Activated naive CD8-positive, alpha-beta T cell treated with anti-CD3 and anti-CD28 coated beads, Interleukin-2, amount 50 U/mL, for 16 hours (primary cell): ENCODE data around the gene CLTC.
"Not testable (repeated sequence)": the region's sequence is repeated elsewhere in the genome, so short reads cannot be mapped to it uniquely, and the experiment has no call there.

ENCODE experiments used
- DNase-seq: peaks from one replicate; pipeline ENCODE4 v3.0.0-alpha.2; 2020; ENCODE audit warnings: low read depth, low spot score

Gene CLTC

DNA sequence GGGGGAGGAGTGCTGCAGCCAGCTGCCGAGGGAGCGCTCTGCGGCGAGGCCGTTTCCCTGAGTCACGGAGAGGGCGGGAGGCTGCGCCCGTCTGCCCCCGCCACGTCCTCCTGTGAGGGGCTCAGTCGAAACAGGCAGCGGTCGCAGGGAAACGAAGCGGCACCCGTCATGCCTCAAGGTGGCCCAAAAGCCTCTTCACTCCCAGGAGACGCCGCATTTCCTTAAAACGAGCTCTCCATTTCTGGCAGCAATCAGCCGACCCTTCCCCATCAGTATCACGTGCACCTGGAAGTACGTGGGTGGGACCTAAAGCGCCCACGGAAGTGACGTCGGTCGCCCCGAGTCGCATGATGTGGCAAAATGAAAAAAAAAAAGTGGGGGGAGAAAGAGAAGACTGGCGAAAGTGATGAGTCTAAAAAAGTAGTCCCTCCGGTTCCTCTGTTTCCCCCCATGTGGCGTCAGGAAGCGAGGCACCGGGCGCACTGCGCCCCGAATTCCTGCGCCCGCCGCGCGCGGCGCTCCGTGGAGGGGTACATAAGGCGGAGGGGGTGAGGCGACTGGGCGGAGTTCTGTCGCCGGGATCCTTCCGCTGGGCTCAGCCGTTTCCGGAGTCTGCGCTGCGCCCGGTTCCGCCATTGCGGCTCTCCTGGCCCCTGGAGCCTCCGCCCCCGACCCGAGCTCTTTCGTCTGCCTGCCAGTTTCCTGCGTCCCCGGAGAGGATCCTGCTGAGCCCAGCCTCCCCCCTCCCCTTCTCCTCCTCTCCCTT lies at the start of gene CLTC:
CLTC (plus strand) TSS at position 598 of the 766 bp plus-strand sequence. CDS start 237 bp downstream, outside the sequence.
- DNase-seq = peak; percentile 83

DNA sequence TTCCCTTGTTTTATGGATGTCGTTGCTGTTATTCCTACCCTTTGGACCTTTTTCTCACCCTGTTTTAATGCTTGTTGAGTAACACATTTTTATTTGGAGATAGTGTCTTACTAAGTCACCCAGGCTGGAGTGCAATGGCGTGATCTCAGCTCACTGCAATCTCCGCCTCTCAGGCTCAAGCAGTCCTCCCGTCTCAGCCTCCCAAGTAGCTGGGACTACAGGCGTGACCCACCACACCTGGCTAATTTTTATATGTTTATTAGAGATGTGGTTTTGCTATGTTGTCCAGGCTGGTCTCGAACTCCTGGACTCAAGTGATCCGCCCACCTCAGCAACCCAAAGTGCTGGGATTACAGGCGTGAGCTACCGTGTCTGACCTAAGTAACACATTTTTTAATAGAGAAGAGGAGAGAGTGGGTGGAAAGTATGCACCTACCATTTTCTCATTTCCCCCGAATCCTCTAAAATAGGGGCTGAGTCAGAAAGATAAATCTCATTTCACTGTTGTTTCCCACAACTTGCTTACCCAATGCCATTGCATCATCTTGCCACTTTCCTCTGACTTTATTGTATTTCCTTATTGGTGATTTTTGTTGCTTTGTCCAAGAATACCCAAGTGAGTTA lies 47.3 kb upstream of the CLTC start:
- no peak for DNase-seq

DNA sequence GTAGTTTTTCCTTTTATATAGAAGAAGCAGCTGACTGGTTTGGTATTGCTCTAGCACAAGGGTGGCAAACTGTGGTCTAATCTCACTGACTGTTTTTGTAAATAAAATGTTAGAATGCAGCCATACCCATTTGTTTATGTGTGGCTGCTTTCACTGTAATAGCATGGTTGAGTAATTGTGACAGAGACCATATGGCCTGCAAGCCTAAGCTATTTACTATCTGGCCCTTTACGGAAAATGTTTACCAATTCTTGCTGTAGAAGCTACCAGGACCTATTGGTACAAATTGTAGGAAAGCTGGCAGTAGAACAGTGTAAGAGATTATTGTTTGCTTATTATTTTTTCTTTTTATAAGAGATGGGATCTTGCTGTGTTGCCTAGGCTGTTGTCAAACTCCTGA lies 35.5 kb upstream of the CLTC start:
- DNase-seq = not testable (repeated sequence)

DNA sequence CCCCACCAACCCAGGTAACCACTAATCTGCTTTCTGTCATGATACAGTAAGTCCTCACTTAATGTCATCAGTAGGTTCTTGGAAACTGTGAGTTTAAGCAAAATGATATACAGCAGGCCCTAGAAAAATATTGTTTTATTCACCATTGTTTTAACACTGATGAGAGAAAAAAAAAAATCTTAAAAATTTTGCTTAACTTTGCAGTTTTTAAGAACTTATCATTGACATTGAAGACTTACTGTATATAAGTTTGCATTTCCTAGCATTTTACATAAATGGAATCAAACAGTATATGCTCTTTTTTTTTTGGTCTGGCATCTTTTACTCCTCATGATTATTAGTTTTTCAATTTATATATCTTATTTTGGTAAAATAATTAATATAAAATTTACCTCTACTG lies 19.5 kb upstream of the CLTC start:
- DNase-seq = no peak

DNA sequence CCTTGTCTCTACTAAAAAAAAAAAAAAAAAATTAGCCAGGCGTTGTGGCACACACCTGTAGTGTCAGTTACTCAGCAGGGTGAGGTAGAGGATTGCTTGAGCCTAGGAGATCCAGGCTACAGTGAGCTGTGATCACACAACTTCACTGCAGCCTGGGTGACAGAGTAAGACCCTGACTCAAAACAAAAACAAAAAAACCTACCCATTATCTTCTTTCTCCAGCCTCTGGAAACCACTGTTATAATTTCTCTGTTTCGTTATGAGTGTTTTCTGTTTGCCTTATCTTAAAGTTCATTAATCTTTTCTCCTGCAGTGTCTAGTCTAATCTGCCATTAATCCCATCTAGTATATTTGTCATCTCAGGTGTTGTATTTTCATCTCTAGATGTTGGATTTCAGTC lies 18.6 kb upstream of the CLTC start:
- no peak for DNase-seq

DNA sequence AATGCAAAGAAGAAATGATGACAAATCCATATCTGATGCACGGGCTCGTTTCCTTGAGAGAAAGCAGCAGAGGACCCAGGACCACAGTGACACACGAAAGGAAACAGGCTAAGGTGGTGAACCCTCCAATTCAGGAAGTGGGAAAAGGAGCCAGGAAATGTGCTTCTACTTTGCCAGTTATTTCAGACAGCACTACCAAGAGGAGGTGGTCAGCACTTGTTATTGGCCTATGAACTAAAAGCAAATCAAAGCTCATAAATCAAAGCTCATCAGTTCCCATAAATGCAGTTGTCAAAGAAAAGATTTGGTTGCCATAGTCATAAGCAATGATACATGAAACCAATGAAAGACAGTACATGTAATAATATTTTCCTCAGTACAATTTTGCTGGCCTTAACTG lies 12.6 kb upstream of the CLTC start:
- no peak for DNase-seq

DNA sequence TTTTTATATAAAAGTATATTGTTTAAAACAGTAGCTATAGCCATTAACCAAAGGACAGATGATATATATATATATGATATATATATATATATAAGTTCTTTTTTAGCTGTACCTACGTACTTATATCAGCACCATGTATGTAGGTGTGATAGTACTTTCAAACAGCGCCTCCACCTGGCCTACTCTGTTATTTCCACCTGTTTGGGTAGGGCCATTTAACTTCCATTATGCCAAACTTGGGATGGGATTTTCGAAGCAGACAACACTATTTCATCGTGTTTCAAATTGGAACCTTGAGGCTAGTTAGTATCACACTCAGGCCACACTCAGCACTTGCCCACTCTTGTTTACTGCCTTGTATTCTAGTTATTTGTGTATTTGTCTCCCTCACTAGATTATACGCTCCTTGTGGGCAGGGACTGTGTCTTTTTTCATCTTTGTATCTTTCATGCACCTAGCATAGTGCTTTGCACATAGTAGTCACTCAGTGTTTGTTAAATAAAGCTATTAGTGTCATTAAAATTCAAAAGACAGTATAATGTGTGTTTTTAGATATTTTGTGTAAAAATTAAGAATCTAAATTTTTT lies 11.8 kb upstream of the CLTC start:
- no peak for DNase-seq

DNA sequence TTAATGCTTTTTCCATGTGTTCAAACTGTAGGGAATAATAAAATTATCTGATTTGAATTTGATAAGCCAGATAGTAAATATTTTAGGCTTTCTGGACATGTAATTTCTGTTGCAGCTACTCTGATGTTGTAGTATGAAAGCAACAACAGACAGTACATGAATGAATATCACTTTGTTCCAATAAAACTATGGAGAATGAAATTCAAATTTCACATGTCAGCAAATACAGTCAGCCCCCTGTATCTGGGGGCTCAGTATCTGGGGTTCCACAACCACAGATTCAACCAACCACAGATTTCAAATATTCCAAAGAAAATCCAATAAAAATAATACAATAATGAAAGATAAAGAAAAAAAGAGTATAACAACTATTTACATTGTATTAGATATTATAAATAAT lies 8.2 kb upstream of the CLTC start:
- DNase-seq = no peak

DNA sequence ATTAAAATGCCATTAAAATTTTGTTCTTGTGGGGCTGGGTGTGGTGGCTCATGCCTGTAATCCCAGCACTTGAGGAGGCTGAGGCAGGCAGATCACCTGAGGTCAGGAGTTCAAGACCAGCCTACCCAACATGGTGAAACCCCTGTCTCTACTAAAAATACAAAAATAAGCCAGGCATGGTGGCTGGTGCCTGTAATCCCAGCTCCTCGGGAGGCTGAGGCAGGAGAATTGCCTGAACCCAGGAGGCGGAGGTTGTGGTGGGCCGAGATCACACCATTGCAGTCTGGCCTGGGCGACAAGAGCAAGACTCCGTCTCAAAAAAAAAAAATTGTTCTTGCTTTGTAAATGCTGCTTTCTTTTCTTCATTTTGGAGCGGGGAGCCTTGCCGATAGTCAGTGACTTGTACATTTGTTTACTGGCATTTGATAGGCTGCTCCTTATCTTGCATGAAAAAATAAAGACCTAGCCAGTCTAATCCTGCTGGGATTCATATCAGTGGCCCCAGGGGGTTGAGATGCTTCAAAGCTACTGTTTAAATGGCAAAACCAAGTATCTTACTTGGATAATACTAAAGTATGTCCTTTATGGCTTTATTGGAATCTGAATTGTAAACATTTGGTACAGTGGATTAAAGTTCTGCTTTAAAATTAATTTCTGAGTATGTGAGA lies 3.3 kb upstream of the CLTC start:
- DNase-seq = no peak

DNA sequence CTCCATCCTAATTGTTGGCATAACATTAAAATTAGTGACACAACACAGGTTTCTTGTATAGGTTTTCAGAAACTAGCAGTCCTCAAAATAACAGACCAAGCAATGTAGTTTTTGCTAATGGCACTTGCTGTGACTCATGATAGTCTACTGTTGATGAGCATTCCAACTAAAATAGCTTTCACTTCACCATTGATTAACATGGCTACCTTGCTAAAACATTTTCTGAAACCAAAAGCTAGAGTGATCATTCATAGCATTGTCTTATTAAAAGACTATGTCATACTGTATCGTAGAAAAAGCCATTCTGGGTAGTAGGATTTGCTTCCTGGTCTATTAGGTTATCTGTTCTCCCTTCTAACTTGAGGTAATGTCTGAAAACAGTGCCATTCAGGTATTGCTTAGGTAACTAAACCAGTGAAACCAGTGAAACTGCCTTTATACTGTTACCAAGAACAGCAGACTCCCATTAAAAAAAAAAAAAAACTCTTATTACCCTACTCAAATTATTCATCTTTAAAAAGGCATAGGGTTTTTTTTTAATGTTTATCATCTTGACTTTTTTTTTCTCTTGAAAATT lies 2.5 kb upstream of the CLTC start:
- no peak for DNase-seq

DNA sequence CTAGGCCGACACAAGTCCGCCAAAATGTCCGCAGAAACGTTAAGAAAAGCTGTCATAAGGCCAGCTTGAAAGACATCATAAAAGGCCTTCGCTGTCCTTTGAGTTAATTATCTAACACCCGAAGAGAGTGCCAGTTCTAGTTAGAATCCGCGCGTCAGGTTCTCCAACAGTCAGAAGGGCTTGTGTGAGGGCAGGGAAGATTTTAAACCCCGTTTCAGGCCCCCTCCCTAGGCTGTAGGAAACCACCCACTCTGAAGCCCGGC lies 729 bp upstream of the CLTC start:
- no peak for DNase-seq

DNA sequence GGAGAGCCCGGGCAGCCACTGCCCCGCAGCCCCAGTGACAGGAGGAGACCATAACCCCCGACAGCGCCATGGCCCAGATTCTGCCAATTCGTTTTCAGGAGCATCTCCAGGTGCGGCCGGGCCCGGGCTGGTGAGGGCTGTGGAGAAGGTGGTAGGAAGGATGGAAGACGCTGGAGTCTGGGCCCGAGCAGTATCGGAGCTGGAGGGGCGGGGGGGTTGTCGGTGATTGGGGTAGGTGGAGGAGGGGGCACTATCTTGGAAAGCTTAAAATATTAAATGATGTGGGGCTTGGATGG lies 317 bp downstream of the CLTC start:
- no peak for DNase-seq

DNA sequence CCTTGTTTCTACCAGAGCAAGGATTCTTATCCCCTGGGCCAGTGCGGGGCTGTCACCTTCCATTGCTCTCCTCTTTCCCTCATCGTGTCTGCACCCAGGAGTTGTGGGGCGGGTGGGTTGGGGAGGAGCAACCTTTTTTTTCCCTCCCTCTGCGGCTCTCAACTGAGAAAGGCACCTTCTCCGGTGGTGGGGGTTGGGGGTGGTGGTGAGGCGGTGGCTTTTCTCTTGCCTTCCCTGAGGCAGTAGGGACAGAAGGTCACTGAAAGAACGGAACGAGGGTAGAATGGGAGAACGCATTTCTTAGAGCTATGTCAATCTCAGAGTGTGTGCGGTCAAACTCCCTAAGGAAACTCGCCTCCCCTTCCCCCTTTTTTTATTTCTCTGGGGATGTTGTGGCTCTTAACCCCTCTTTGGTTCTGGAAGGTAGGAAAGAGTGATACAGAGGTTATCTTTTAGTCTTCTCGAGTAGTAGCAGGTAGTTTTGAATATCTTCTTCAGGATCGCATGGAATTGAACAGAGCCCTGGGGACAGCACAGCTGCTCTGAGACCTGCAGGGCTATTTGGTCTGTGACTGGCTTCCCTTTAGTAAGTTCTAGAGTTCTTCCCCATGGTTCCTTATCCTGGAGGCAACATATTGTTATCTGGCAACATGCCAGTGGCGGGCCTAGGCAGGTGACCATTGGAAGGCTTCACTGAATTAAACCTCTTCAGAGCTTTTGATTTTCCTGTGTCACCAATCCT lies 994 bp downstream of the CLTC start:
- DNase-seq = peak; percentile 3

DNA sequence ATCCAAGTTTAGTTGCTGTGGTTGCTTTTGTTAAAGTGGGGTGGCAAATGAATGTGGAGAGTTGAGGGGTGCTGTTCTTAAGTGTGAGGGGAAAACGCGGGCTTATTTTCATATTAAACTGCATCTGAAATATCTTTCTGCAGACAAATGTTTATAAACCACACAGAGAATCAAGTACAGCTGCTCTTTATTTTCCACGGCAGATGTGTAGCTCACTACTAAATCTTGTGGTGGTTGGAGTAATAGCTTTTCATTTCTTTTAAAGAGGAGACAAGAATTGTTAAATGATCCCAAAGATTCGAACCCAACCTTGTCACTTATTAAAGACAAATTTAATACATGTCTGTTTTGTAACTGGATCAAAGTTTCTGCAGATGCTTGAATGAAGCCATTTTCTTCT lies 2.1 kb downstream of the CLTC start:
- DNase-seq = no peak

DNA sequence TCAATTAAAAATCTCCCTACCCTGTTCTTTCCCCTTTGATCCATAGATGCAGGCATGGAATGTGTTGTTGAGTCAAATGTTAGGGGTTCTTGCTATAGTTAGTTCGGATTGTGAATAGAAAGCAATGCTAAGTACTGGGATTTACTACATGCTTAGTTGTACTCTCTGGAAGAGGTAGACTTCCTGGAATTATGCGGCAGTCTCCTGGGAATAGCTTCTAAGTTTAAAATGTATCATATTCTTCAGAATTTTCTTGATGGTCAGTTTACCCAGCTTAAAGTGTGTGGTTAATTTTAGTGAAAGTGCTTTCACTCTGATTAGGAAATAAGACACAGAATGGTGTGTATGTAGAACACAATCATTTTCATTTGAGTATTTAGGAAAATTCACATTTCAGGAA lies 3.5 kb downstream of the CLTC start:
- no peak for DNase-seq

DNA sequence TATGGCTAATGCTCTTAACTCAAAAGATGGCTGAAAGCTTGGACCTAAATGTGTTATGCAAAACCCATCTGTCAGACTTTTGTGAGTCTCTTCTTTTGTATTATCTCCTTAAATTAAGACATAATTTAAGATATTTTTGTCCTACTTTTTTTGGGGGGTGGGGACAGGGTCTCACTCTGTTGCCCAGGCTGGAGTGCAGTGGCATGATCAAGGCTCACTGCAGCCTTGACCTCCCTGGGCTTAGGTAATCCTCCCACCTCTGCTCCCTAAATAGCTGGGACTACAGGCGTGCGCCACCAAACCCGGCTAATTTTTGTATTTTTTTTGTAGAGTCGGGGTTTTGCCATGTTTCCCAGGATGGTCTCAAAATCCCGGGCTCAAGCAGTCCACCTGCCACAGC lies 7.1 kb downstream of the CLTC start:
- DNase-seq = no peak

DNA sequence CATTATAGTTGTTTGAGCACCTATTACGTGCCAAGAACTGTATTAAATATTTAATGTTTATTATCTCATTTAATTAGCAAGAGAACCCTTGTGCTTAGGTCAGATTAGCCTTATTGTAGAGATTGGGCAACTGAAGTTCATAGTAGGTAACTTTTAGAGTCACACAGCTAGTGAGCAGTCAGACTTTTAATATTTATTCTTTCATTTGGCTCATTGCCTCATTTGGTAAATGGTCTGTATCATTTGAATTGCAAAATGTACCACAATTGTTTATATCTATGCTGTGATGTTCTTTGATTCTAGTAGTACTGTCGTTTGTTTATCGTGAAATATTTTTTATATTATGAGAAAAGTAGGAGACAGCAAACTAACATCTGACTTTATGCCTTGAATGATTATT lies 7.6 kb downstream of the CLTC start:
- DNase-seq = no peak

DNA sequence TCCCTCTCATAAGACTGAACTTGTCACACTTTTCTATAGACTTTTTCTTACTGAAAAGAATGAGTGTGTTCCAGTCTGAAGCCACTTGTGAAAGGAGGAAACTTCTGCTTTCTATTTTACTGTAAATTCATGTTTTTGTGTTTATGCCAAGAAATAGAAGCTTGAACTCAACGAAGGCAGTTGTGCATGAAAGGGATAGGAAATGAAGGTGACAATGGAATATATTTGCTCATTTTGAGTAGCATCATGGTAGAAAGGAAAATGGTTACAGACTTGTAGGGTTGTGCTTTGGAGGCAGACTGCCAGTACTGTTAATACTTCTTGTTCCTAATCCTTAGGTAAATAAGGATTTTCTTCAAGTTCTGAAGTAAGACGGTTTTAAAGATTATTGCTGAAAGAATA lies 8.1 kb downstream of the CLTC start:
- no peak for DNase-seq

DNA sequence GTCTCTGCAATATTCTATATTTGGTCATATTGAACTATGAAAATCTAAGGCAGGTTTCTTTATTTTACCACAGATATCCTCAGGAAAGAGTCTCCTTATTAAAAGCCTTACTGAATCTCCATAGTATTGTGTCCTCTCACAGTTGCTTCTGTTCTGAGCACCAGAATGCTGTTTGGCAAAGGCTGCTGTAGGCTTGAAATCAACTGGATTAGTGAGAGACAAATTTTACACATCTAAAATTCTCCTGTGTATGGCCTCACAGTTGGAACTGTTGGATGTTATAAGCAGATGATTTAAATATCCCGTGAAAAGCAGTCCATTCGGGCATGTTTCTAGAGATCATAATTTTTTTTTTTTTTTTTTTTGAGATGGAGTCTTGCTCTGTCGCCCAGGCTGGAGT lies 9.5 kb downstream of the CLTC start:
- DNase-seq = no peak

DNA sequence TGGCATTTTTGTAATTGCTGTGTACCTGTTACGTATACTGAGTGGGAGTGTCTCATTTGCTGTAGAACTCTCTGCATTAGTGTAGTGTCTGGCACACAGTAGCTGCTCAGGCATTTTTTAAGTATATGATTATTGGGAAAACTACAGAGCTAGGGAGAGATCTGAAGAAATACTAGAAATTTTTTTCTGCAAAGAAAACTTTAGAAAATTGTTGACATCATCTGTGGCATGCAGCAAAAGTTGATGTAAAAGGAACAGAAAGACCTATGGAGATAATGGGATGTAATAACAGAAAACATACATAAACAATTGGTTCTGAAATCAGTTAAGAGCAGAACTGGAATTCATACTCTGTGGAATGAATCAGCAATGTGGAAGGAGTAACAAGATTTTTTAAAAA lies 11.6 kb downstream of the CLTC start:
- DNase-seq = no peak

DNA sequence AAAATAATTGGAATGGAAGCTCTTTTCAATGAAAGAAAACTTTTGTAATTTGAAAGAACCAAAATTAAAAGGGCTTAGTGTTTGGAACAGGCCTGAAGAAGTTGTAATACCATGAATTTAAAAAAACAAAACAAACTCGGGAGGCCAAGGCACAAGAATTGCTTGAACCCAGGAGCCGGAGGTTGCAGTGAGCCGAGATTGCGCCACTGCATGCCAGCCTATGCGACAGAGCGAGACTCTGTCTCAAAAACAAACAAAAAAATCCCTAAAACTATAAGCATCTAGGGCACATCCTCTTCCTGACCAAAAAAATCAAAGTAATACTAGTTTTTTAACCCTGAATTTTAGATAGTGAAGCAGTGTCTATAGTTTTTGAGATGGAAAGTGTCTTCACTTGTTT lies 12.7 kb downstream of the CLTC start:
- DNase-seq = no peak
